Stomach (tissue), 4 donors: Measurements from ENCODE around the gene AGAP3.

Experiments used
- EP300 ChIP-seq: sonication (generic); formaldehyde crosslinking; IDR thresholded peaks from one replicate; pipeline ENCODE4 v1.6.1; 2017; ENCODE audit warnings: antibody characterized with exemption
- POLR2A ChIP-seq, 4 donors: fragments of 450-650 bp; IDR thresholded peaks; one replicate each; pipeline ENCODE4 v1.6.1; 2016; ENCODE audit warnings: antibody characterized with exemption in 4 of 4, control low read depth in 2 of 4, mild to moderate bottlenecking in 1 of 4, moderate library complexity in 1 of 4
- POLR2AphosphoS5 ChIP-seq, 3 donors: sonication (generic); formaldehyde crosslinking; IDR thresholded peaks; one replicate each; pipeline ENCODE4 v1.6.1; 2016; ENCODE audit warnings: antibody characterized with exemption in 3 of 3
- TF ChIP-seq, protein P1 (sequence below), 7 experiments: fragments of 450-650 bp in 4 of 7; fragments of 200-600 bp in 3 of 7; sonication (generic) in 3 of 7; IDR thresholded peaks; one replicate each; pipeline ENCODE4 v1.5.1; 2016 to 2019; ENCODE audit warnings: antibody characterized with exemption in 7 of 7, control low read depth in 2 of 7, mild to moderate bottlenecking in 1 of 7

DNA sequence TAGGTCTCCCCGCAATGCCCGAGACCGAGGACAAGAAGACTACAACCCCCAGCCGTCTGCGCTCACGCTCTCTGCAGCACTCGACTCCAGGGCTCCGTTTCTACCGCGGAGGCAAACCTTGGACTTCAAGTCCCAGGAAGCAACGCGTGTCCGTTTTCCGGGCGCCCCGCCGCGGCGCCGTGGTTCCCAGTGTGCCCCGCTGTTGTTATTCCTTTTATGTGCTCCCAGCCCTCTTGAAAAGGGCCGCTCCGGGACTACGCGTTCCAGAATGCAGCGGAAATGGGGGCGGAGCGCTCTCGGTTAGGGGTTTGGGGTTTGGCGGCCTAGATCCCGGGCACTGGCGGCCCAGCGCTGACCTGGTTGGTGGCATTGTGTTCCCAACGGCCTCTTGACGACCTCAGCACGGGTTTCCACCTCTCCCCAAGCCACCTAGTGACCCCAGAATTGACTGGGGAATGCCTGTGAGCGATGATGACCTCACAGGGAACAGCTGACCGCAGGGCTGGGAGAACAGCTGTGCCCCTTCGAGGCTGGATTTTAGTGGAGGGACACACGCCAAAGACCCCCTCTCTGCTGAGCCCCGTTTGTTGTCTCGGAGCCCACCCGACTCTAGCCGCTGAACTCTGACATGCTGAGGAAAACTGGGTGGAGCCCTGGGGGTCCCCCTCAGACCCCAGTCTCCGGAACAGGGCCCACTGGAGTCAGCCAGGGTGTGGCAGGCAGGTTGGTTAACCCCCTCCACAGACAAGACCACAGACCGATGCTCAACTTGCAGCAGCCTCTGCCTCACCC is 28.1 kb upstream of the AGAP3 start:
- TF ChIP-seq, protein P1, sequence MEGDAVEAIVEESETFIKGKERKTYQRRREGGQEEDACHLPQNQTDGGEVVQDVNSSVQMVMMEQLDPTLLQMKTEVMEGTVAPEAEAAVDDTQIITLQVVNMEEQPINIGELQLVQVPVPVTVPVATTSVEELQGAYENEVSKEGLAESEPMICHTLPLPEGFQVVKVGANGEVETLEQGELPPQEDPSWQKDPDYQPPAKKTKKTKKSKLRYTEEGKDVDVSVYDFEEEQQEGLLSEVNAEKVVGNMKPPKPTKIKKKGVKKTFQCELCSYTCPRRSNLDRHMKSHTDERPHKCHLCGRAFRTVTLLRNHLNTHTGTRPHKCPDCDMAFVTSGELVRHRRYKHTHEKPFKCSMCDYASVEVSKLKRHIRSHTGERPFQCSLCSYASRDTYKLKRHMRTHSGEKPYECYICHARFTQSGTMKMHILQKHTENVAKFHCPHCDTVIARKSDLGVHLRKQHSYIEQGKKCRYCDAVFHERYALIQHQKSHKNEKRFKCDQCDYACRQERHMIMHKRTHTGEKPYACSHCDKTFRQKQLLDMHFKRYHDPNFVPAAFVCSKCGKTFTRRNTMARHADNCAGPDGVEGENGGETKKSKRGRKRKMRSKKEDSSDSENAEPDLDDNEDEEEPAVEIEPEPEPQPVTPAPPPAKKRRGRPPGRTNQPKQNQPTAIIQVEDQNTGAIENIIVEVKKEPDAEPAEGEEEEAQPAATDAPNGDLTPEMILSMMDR (IDR thresholded peaks at IDR 0.05) = peak in 1 of 7 experiments; percentile 15
- TF ChIP-seq POLR2AphosphoS5 (IDR thresholded peaks at IDR 0.05) (peak; percentile 78 to 91 (median 86)), POLR2A (IDR thresholded peaks at IDR 0.05) (peak in 1 of 4 donors; percentile 73), EP300 (no peak)
